T-helper 17 cell (primary cell): Measurements from ENCODE around the gene TRIM64. TPM values are rescaled to one million over a fixed set of nuclear protein-coding genes. Genes with fewer than 3 reads are reported as not detected.
"Not testable (repeated sequence)": the region's sequence is repeated elsewhere in the genome, so short reads cannot be mapped to it uniquely, and the experiment has no call there.

Experiments
- ATAC-seq: fragments of 150-1000 bp; cut with Tn5 transposase; 2 replicates; pipeline ENCODE4 v1.10.0; 2021; ENCODE audit warnings: mild to moderate bottlenecking, moderate library complexity
- DNase-seq, 3 donors: peaks; one replicate each; pipeline versions ENCODE4 v3.0.0 to v3.0.0-alpha.2; 2020 to 2021
- H3K9me3 ChIP-seq: one replicate; pipeline ENCODE4 v1.7.0; 2013; ENCODE audit warnings: low read length, mild to moderate bottlenecking; ENCODE audit not compliant: control insufficient read depth, poor library complexity, severe bottlenecking
- H3K27ac Mint-ChIP-seq: one replicate; pipeline ENCODE4 v1.8.0; 2022; ENCODE audit warnings: mild to moderate bottlenecking, moderate library complexity, mixed read lengths
- H3K27me3 Mint-ChIP-seq: one replicate; pipeline ENCODE4 v1.8.0; 2022; ENCODE audit warnings: mixed read lengths
- H3K36me3 Mint-ChIP-seq: one replicate; pipeline ENCODE4 v1.8.0; 2022; ENCODE audit warnings: low read depth, mixed read lengths
- H3K4me1 Mint-ChIP-seq: one replicate; pipeline ENCODE4 v1.8.0; 2022; ENCODE audit warnings: mild to moderate bottlenecking, mixed read lengths
- H3K4me3 Mint-ChIP-seq: one replicate; pipeline ENCODE4 v1.8.0; 2022; ENCODE audit warnings: mild to moderate bottlenecking, moderate library complexity, mixed read lengths
- total RNA-seq, 4 donors: library from RNA in 2 of 4; stranded (reverse) in 2 of 4; gene quantifications; one replicate each; pipeline ENCODE4 v1.2.3 and lab custom pipeline; 2022 to 2026

Gene TRIM64, protein sequence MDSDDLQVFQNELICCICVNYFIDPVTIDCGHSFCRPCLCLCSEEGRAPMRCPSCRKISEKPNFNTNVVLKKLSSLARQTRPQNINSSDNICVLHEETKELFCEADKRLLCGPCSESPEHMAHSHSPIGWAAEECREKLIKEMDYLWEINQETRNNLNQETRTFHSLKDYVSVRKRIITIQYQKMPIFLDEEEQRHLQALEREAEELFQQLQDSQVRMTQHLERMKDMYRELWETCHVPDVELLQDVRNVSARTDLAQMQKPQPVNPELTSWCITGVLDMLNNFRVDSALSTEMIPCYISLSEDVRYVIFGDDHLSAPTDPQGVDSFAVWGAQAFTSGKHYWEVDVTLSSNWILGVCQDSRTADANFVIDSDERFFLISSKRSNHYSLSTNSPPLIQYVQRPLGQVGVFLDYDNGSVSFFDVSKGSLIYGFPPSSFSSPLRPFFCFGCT
- total RNA-seq (not detected), total RNA-seq (lab: John Stamatoyannopoulos, UW) (0 reads per million in 2 donors)

DNA sequence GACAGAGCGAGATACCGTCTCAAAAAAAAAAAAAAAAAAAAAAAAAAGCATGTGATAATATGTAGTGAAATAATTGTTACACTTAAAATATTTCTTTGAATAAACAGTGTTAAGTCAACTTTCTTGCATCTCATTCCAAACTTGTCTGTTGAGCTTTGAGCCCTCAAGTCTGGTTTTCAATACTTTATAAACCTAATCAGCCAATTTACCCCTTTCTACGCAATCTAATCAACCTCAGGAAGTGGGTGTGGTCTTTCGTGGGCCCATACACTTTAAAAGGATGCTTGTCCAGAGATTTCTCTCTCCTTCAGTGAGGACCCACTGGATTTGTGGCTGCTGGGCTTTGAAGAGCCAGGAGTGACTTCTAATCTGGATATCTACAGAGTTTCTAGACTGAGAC is at the start of gene TRIM64:
Gene TRIM64, plus strand, starts transcription at position 301 of the 400 bp plus-strand sequence. CDS start 2,467 bp downstream, outside the sequence.
- not testable (repeated sequence) for H3K9me3 ChIP-seq, H3K27me3 Mint-ChIP-seq, DNase-seq, H3K36me3 Mint-ChIP-seq, ATAC-seq, H3K4me1 Mint-ChIP-seq, H3K27ac Mint-ChIP-seq, H3K4me3 Mint-ChIP-seq

DNA sequence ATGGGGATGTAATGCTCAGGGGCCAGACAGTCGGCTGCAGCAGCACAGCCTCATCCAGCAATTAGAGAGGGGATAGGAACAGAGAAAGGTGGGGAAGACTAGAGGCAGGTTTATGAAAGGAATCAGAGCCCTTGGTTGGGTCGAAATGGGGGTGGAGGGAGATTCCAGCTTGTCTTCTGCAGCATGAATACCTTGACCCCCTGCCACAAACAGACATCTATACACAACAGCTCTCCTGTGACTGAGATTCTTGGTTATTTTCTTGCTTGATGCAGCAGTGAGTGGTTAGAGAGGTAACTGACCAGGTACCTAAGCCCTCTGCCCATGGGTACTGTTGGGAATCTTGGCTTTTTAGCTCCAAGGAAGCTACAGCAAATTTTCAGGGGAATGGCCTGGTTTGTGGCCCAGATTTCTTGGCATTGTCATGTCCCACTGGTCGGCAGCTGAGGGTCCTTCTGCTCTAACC is 43.6 kb upstream of the TRIM64 start, which contains the start of gene TRIM49D1:
Gene TRIM49D1, minus strand, starts transcription at position 51 of the 466 bp plus-strand sequence. CDS start 4,535 bp downstream, outside the sequence.
- H3K9me3 ChIP-seq = no peaks in the 10 kb centered on the region
- H3K27ac Mint-ChIP-seq = no peak within 1 kb of the TSS
- H3K4me1 Mint-ChIP-seq = no peaks in the 10 kb centered on the region
- ATAC-seq (no peak), DNase-seq (no peak)
- no peak within 1 kb of the TSS for H3K4me3 Mint-ChIP-seq
- H3K36me3 Mint-ChIP-seq = no peaks in the 10 kb centered on the region
- no peaks in the 10 kb centered on the region for H3K27me3 Mint-ChIP-seq

GRCh38 chr11:89923764-89924163 is 42.1 kb upstream of the TRIM64 start, which contains the start of gene TRIM49D2:
TSS of gene TRIM49D2 (plus strand) at chr11:89924064. CDS start at chr11:89926762, 2,698 bp downstream.
- H3K27ac Mint-ChIP-seq, H3K4me3 Mint-ChIP-seq, H3K9me3 ChIP-seq, H3K27me3 Mint-ChIP-seq, DNase-seq, H3K4me1 Mint-ChIP-seq, H3K36me3 Mint-ChIP-seq, ATAC-seq: not testable (repeated sequence)

GRCh38 chr11:89960833-89961232 is 5.0 kb upstream of the TRIM64 start:
- H3K36me3 Mint-ChIP-seq, ATAC-seq, DNase-seq, H3K9me3 ChIP-seq, H3K4me1 Mint-ChIP-seq, H3K4me3 Mint-ChIP-seq, H3K27ac Mint-ChIP-seq, H3K27me3 Mint-ChIP-seq: not testable (repeated sequence)

Other genes with a start within 250 kb of the TRIM64 start
- not detected for gene TRIM49, start 157.5 kb upstream of the TRIM64 start, total RNA-seq
- not detected for gene TRIM64B, start 87.5 kb upstream of the TRIM64 start, total RNA-seq
- gene TRIM49D1, start 43.8 kb upstream of the TRIM64 start, total RNA-seq = not detected
- gene TRIM49D2, start 42.0 kb upstream of the TRIM64 start, total RNA-seq = not detected
- not detected for gene TRIM49C, start 65.1 kb downstream of the TRIM64 start, total RNA-seq
- not detected for gene UBTFL1, start 119.9 kb downstream of the TRIM64 start, total RNA-seq
- not detected for gene NAALAD2, start 168.6 kb downstream of the TRIM64 start, total RNA-seq